Measurements from ENCODE around the gene TMEM63A. TPM values are rescaled to one million over a fixed set of nuclear protein-coding genes. Genes with fewer than 3 reads are reported as not detected.

Gene TMEM63A
- total RNA-seq, 1 experiment from 2014 or later, result 93.9 TPM

- intact Hi-C loops (cut with micrococcal nuclease; ENCODE audit: unreplicated experiment), result no loop called here
- POLR2A ChIA-PET, result no interaction called here
- no TSS peak for BruUV-seq (replicated peaks)
- DNase-seq, result no peak
- Histone ChIP-seq H3K36me3 (ENCODE audit: control insufficient read depth, insufficient read depth, low read length) (peaks cover under 1% of the 10 kb centered on the region; the same call in 1 of the 2 replicates), H3K4me3 (ENCODE audit: low read depth, low read length) (no peak overlapping the region), H3K4me1 (no peaks in the 10 kb centered on the region), H3K9me3 (no peaks in the 10 kb centered on the region), H3K27me3 (replicated peaks; ENCODE audit: control insufficient read depth, insufficient read depth, low read length) (no peaks in the 10 kb centered on the region)
- no peak for TF ChIP-seq CTCF (IDR thresholded peaks at IDR 0.05; ENCODE audit: insufficient read depth in 1 of 2, low read depth in 1 of 2, low read length in 1 of 2, severe bottlenecking in 1 of 2, unreplicated experiment in 1 of 2)
- Mint-ChIP-seq H3K4me1 (ENCODE audit: low read depth, unreplicated experiment) (no peaks in the 10 kb centered on the region), H3K27me3 (ENCODE audit: insufficient read depth, unreplicated experiment) (no peaks in the 10 kb centered on the region), H3K4me3 (ENCODE audit: unreplicated experiment) (no peak overlapping the region), H3K36me3 (ENCODE audit: insufficient read depth, unreplicated experiment) (peaks cover 8% of the 10 kb centered on the region), H3K9me3 (ENCODE audit: unreplicated experiment) (no peaks in the 10 kb centered on the region), H3K27ac (ENCODE audit: unreplicated experiment) (no peak overlapping the region)
- CTCF ChIA-PET, result no interaction called here
Observed at GRCh38 chr1:225914947-225915346, 32.8 kb upstream of the TMEM63A start.

GRCh38 chr1:225914391-225914790 is 32.2 kb upstream of the TMEM63A start:
- Mint-ChIP-seq H3K36me3 (ENCODE audit: insufficient read depth, unreplicated experiment) (peaks cover 2% of the 10 kb centered on the region), H3K4me3 (ENCODE audit: unreplicated experiment) (no peak overlapping the region), H3K27me3 (ENCODE audit: insufficient read depth, unreplicated experiment) (no peaks in the 10 kb centered on the region), H3K27ac (ENCODE audit: unreplicated experiment) (no peak overlapping the region), H3K4me1 (ENCODE audit: low read depth, unreplicated experiment) (peaks cover 5% of the 10 kb centered on the region), H3K9me3 (ENCODE audit: unreplicated experiment) (no peaks in the 10 kb centered on the region)
- Histone ChIP-seq H3K4me3 (ENCODE audit: low read depth, low read length) (no peak overlapping the region), H3K36me3 (ENCODE audit: control insufficient read depth, insufficient read depth, low read length) (no peaks in the 10 kb centered on the region; the same call in 1 of the 2 replicates), H3K27me3 (replicated peaks; ENCODE audit: control insufficient read depth, insufficient read depth, low read length) (no peaks in the 10 kb centered on the region), H3K9me3 (no peaks in the 10 kb centered on the region), H3K4me1 (no peaks in the 10 kb centered on the region)
- intact Hi-C loops (cut with micrococcal nuclease; ENCODE audit: unreplicated experiment), result no loop called here
- no peak for DNase-seq
- POLR2A ChIA-PET, result no interaction called here
- BruUV-seq (replicated peaks), result no TSS peak
- TF ChIP-seq CTCF (IDR thresholded peaks at IDR 0.05; ENCODE audit: insufficient read depth in 1 of 2, low read depth in 1 of 2, low read length in 1 of 2, severe bottlenecking in 1 of 2, unreplicated experiment in 1 of 2), result no peak
- CTCF ChIA-PET, result no interaction called here

- no peaks in the 10 kb centered on the region for H3K36me3 ChIP-seq (ENCODE audit: control insufficient read depth, insufficient read depth, low read length)
- DNase-seq, result peak in 1 of 2 experiments; percentile 19
- Mint-ChIP-seq H3K27ac (ENCODE audit: unreplicated experiment) (no peak overlapping the region), H3K4me3 (ENCODE audit: unreplicated experiment) (no peak overlapping the region), H3K27me3 (ENCODE audit: insufficient read depth, unreplicated experiment) (no peaks in the 10 kb centered on the region), H3K4me1 (ENCODE audit: low read depth, unreplicated experiment) (peaks cover 5% of the 10 kb centered on the region), H3K36me3 (ENCODE audit: insufficient read depth, unreplicated experiment) (no peaks in the 10 kb centered on the region), H3K9me3 (ENCODE audit: unreplicated experiment) (no peaks in the 10 kb centered on the region)
- BruUV-seq (replicated peaks), result no TSS peak
- H3K9me3 ChIP-seq, result no peaks in the 10 kb centered on the region
- no peaks in the 10 kb centered on the region for H3K27me3 ChIP-seq (replicated peaks; ENCODE audit: control insufficient read depth, insufficient read depth, low read length)
- intact Hi-C loops (cut with micrococcal nuclease; ENCODE audit: unreplicated experiment), result no loop called here
- peak in 1 of 2 experiments; percentile 26 for TF ChIP-seq CTCF (IDR thresholded peaks at IDR 0.05; ENCODE audit: insufficient read depth in 1 of 2, low read depth in 1 of 2, low read length in 1 of 2, severe bottlenecking in 1 of 2, unreplicated experiment in 1 of 2)
- H3K4me3 ChIP-seq (ENCODE audit: low read depth, low read length), result no peak overlapping the region
- no peaks in the 10 kb centered on the region for H3K4me1 ChIP-seq
- ChIA-PET POLR2A (no interaction called here), CTCF (no interaction called here)
Observed at GRCh38 chr1:225911191-225912130, 29.3 kb upstream of the TMEM63A start.
